HG02884 (cell line): ENCODE measurements around the gene S100A5.
A peak's percentile ranks its signal among the peaks of the same experiment; 100 is the strongest.

Source experiments
- ATAC-seq: cut with Tn5 transposase; IDR thresholded peaks from one replicate; pipeline ENCODE4 v1.9.1; 2021; ENCODE audit warnings: mild to moderate bottlenecking, moderate library complexity; ENCODE audit not compliant: unreplicated experiment

The S100A5 gene

DNA sequence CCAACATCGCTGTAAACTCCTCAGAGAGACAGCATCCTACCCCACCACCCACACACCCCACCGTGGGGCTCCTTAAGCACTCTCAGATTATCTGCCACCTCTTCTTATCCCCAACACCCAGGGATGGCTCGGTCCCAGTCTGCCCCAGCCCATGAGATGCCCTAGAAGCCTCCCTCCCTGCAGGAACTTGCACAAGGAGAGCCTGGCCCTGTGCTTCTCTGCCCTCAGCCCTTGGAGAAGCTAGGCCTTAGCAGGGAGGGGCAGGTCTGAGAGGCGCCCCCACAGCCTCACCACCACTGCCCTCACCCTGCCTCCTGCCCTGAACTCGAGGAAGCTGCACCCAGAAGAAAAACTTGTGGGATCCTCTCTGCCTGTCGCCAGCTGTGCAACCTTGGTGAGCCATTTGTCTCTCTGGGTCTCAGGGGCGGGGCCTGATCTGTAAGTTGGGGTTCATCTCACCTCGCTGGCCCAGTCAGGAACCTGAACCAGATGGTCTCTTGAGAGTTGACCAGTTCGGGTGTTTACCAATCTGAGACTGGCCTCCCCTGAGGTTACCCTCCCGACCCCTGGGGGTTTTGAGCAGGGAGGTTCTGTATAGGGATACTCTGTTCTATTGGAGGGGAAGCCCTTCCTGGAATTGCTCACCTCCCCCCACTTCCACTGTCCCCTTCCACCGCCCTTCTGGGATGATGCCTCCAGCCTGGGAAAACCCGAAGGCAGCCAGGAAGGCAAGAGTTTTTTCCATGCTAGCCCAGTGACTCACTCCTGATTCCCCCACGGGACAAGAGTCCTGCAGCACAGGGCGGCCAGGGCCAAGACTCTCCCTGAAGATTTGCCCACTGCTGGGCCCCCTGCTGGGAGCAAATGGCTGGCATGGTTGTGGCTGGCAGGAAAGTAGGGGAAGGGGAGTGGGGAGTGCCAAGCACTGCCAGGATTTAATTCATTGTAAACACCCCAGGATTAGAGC, 8.3 kb upstream of the S100A5 start, which contains the start of gene S100A3:
TSS of gene S100A3 (minus strand) at position 537 of the 967 bp plus-strand sequence. CDS start 773 bp downstream, outside the sequence.
- no peak for ATAC-seq

DNA sequence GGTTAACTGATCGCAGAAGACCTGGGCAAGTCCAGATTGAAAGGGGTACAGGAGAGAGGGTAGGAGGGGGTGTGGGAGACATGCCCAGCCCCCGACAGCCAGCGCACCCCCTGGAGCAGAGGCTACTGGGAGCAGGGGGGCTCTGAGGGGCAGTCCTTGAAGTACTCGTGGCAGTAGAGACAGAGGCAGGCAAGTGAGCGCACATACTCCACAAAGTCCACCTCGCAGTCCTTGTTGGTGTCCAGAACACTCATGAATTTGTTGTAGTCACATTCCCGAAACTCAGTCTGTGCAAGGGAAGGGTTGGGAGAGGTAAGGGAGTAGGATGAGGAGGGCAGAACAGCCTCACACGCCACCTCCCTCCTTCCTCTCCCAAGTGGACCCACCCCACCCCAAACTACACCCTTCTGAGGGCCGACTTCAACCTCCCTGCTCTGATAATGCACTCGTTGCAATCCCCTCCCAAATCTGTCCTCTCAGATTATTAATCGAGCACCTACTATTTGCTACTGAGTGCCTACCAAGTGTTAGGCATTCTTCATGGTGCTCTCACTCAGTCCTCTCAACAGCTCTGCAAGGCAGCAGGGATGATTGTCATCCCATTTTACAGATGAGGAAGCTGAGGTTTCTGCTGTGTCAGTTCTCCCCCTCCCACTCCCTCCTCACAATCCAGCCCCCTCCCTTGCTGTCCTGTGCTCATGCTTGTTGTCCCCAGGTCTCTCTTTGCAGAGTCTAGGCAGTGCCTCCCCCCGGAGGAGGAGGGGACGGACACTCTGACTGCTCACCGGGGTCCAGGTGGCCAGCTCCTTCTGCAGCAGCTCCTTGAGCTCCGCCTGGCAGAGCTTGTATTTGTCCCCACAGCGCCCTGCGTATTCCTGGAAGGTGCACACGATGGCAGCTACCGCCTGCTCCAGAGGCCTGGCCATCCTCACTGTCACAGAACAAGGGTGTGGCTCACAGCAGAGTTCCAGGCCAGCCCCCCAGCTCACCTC, 7.1 kb upstream of the S100A5 start:
- no peak for ATAC-seq

DNA sequence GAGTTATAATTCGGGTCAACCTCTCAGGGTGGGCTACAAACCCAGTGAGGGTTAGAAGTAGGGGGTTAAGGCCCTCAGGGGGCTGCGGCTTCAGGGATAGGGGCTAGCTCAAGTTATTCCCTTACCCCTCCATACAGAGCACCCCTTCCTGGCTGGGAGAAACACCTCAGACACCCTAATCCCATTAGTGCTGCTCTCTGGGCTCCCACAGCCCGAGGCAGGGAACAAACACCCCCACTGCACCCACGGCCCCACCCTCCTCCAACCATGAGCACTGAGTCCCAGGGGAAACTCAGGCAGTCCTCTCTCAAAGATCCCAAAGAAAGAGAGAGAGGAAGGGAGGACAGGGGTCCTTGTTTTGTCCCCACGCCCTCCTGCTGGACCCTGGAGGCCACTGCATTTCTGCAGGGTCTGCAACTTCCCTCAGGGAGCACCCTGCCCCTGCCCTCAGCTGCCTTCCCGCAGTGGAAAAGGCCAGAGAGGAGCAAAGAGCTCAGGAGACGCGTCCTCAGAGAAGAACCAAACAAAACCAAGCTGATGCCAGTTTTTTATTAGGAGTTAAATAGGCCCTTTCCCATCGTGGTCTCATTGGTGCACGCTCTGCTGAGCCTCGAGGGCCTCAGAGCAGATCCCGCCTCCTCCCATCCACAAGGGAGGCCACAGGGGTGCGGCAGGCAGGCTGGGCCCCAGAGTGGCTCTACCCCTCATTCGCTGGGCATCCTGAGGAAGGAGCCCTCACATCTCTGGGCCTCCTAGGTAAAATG, 6.2 kb upstream of the S100A5 start:
- ATAC-seq = no peak

DNA sequence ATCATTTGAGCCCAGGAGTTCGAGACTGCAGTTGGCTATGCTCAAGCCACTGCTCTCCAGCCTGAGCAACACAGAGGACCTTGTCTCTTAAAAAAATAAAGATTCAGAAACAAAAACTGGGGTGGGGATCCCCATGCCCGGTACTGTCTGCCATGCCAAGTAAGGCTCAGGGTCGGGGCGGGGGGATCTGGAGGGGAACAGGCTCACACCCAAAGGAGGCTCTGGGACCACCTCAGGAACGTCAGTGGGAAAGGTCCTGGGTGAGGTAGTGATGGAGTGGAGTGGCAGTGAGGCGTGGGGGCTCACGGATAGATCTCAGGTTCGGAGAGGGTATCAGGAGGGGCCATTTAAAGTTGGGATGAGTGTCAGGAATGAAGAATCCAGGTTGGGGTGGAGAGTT, 5.6 kb upstream of the S100A5 start:
- ATAC-seq = no peak

DNA sequence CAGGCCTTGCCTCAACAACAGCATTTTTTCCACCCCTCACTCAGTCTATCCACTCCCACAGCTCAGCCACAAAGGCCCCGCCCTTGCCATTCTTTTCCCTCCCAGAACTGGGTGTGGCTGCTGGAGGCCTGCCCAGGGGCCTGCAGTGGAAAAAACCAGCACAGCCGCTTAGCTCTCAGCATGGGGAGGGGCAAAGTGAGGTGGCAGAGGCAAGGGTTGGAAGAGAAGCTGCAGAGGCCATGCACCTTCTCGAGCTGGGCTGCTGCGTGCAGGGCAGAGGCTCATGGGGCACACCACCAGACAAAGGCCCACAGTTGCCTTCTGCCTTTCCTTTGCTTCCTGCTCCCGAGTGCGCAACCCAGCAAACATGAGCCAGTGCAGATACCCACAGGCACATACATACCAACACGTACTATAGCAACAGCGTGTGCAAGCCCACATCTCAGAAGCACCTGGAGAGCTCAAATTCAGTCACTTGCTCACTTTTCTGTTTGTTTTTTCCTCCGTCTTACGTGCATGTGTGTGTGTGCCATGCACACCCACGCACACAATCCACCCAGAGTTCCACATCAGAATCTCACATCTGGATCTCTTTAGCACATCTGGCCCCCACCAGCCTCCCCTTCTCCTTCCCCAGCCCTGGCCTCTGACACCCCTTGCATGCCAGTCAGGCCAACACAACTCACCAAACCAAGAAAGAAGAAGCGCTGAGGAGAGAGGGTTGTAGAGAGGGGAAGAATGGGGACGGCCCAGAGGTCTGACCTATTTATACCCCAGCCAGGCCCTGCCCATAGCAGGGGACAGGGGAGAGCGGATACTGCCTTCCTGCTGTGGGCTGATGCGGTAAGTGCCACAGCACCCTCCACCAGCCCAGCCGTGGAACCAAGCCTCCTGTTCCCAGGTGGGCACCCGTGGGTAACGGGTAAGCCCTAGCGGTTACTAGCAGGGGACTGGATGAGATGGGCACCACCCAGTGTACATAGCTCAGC, 4.6 kb upstream of the S100A5 start, which contains the start of gene S100A4:
TSS of gene S100A4 (minus strand) at position 740 of the 989 bp plus-strand sequence. CDS start 1,012 bp downstream, outside the sequence.
- peak; percentile 59 for ATAC-seq

DNA sequence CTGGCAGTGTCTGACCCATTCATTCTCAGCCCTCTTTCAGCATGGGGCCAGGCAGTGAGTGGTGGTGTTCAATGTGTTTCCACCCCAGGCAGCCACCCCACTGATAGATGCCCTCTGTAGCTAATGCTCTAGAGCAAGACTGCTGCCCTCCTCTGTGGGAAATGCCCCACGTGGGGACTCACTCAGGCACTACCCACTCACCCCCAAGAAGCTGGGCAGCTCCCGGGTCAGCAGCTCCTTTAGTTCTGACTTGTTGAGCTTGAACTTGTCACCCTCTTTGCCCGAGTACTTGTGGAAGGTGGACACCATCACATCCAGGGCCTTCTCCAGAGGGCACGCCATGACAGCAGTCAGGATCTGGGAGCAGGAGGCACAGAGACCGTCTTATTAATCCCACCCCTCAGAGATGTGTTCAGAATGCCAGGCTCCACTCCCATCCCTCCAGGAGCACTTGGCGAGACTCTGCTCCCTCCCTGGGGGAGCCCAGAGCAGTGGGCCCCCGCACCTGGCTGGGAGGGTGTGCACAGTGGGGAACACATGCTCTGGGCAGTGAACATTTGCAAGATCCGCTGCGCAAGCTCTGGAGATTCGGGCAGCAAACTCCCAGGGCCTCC, 3.8 kb upstream of the S100A5 start:
- no peak for ATAC-seq

DNA sequence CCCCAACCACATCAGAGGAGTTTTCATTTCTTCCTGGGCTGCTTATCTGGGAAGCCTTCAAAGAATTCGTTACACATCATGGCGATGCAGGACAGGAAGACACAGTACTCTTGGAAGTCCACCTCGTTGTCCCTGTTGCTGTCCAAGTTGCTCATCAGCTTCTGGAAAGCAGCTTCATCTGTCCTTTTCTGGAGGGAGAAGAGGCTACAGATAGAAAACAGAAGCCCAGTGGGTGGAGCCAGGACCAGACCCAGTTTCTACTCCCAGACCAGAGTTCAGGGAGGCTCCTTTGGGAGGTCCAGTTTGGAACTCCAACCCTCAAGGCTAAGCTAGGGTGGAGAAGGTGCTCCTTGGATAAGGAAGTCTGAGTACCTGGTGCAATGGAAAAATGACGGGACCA, 3.0 kb upstream of the S100A5 start:
- no peak for ATAC-seq

DNA sequence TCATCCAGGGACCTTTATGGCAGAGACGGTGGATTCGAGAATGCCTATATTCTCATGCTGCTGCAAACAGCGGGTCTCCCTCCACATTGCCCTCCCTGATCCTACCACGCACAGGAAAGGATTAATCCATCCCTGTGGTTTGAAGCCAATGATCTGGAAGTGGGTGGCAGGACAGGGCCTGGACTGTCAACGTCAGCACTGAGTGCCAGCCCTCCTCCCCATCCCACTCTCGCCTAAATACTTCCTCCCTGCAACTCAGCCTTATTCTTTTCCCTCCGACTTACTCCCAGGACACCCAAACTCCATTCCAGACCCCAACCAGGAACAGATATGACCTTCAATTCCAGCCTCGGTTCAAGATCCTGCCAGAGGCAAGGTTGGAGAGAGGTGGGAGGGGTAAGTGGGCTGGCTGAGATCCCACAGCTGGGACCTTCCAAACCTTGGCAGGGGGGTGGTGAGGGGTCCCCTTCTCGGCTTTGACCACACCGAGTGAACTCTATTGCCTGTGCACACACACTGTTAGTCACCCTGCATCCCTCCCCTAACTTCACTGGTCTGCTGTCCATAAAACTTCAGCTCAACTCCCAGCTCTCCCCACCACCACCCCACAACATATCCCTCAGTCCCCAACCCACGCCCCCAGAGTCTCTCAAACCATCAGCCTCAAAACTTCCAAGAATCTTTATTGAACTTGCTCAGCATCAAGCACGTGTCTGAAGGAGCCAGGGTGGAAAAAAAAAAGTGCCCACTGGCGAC, 2.4 kb upstream of the S100A5 start:
- ATAC-seq = no peak

DNA sequence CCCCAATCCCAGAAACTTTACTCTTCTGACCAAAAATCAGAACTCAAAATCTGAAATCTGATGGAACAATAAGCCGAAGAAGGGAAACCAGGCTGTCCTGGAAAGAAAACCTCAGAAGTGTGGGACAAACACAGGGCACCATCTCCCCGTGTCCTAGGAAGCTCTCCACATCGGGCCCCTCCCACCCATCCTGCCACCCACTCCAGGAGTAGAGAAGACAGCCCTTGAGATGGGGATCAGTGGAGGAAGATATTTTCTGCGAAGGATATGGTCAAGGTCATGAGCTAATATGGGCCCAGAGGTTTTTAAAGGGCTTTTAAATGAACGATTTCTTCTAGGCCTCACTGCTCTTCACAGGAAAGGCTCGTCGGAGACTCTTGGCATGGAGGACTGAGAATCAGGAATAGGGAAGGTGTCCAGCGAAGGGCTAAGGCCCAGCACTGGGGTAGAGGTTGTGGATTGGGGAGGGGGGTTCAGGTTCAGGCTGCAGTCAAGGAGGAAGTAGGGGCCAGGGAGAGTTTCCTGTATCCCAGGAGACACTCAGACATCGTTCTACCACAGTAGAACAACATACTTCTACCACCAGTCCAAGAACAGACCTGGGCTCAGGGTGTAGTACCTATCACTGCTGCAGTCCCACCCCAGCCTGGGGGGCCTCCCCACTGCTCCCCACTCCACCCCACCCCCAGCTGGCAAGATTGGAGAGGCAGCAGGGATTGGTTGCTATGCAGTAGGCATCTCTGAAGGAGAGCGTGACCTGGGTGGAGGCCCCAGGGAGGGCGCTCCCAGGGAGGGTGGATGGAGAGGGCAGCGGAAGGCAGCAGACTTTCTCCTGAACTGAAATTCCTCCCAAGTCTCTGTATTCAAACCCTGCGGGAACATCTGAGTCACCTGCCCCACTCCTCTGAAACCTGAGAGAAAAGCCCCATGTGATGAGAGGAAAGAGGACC, 1.2 kb upstream of the S100A5 start:
- ATAC-seq = no peak

DNA sequence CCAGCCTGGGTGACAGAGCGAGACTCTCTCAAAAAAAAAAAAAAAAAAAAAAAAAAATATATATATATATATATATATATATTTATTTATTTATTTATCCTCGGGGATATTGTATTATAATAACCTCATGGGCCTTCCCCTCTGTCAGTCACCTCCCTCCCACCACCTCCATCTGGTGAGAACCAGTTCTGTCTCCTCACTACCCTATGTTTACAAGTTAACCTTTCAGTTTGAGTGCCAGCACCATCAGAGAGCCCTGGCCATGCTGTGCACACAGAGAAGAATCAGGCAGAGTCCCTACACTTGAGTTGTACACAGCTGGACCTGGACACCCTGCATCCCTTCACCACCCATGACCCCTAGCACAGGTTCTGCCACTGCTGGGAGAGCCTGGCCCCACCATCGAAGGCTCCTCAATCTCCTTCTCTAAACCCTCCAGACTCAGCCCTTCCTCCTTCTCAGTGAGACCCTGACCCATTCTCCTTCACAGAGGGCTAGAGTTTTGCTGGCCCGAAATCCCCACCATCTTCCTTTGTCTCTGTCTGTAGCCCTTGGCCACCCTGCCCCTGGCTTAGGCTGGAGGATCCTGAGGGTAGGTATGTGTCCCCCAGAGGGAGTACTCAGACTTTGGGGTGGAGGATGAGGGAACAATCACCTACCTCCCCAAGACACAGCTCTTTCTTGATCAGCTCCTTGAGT, 1.2 kb downstream of the S100A5 start:
- no peak for ATAC-seq

DNA sequence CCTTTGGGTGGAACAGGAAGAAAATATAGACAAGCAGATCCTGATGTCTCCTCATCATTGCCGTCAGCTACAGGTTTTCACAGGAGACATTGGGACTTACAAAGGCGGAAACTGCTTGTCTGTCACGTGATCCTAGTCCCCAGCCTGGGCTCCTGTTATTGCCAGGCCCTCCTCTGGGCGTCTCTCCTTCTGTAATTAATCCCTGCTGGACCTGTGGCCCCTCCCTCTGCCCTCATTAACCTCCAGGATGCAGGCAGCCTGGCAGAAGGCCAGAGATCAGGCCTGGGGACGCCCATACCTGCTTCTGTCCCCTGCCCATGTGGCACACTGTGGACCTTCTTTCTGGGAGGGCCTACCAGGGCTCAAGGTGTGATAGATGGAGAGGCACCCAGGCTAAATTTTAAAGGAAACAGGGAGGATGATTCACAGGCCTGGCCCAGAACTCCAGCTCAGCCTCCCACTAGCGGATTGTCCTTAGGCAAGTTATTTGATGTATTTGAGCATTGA, 2.4 kb downstream of the S100A5 start:
- ATAC-seq = no peak

DNA sequence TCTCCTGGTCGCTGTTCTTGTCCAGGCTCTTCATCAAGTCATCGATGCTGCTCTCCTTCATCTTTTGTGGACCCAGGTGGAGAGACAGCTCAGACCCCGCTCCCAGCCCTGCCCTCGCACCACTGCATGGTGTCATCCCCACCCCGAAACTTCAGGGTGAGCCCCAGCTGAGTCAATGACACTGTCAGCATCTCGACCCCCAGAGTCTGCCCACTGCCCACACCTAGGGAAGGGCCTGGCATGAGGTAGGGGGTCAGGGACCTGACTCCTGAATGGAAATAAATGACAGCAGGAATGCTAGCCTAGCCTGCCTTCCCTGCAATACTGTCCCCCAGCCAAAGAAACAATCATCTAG, 3.4 kb downstream of the S100A5 start:
- ATAC-seq = no peak

DNA sequence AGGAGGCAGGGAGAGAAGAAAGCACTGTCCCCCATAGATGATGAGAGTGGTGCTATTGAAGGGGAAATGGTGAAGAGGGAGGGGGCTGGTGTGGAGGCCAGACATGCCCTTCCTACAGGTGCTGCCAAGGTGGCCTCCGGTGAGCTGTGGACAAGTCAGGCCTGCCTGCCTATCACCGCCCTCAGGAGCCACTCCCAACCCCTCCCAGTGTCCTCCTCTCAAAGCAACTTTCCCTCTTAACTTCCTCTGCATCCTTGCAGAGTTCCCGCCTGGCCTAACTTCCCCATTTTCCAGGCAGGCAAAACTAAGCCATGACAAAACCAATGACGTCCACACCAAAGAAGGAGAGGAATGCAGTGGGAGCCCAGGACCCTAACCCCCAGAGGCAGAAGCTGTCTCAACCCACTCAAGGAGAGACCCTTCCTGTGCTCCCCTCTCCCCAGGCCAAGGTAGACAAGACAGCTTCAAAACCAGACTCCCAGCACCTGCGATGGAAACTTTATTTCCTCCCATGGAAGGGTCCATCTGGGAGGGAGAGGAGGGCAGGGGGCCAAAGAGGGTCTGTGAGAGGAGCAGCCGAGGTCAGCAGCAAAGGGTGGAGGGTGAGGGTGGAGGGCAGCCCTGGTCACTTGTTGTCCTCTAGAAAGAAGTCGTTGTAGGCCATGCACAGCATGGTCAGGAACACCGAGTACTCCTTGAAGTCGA, 3.9 kb downstream of the S100A5 start:
- ATAC-seq = no peak

DNA sequence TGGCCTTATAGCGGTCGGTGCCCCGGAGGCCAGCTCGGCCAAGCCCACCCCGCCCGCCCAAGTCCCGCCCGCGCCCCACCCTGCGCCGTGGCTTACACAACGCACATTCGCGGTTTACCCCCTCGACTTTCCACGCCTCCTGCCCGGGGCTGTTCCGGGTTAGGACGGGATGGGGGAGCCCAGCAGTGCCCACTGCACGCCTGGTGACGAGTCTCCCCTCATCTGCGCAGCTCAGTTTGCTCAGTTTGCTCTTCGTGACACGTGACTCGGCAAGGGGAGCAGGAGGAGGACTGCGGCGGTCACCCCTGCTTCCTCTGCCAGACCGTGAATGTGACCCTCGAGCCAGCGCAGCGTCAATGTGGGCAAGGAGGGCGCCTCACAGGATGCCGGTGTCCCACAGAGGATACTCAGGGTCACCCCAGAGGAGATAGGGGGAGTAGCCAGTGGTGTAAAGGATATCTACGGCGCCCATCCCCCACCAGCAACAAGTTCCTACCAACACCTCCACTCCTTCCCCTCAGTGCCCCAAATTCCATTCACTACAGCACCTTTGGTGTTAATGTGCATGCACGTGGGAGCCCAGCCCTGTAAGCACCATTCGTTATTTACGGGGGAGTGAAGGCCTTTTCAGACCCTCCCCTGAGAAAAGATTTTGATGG, 4.6 kb downstream of the S100A5 start:
- peak; percentile 45 for ATAC-seq
